B cell (primary cell): ENCODE results near the gene HOTAIR. TPM values are rescaled to one million over a fixed set of nuclear protein-coding genes. Genes with fewer than 3 reads are reported as not detected.

Experiments
- ATAC-seq: fragments of 200-7000 bp; cut with Tn5 transposase; one replicate; pipeline ENCODE4 v1.10.0; 2021; ENCODE audit warnings: low read depth, mild to moderate bottlenecking, moderate number of reproducible peaks, moderate library complexity
- CTCF ChIA-PET: fragments of 350-600 bp; sonication (Branson Sonifier 250); formaldehyde crosslinking; loops from one replicate; lab custom pipeline; 2021; ENCODE audit warnings: antibody characterized with exemption, inconsistent platforms; lab: Charles Lee
- POLR2A ChIA-PET: fragments of 350-600 bp; sonication (Branson Sonifier 250); formaldehyde crosslinking; loops from one replicate; lab custom pipeline; 2021; ENCODE audit warnings: antibody characterized with exemption; lab: Charles Lee
- DNase-seq: peaks from one replicate; pipeline ENCODE4 v3.0.0; 2013
- H2AFZ ChIP-seq: 2 replicates; pipeline ENCODE4 v1.6.1; 2012; ENCODE audit warnings: mild to moderate bottlenecking, low read depth, low read length; ENCODE audit not compliant: insufficient read depth, poor library complexity, severe bottlenecking
- H3K27ac ChIP-seq, 2 donors: 1 replicate in 1 of 2; 2 replicates in 1 of 2; pipeline ENCODE4 v1.5.1; 2012 to 2013; ENCODE audit warnings: low read length in 2 of 2, mild to moderate bottlenecking in 2 of 2, moderate library complexity in 1 of 2
- H3K27me3 ChIP-seq, 4 experiments: fragments of 200-600 bp in 1 of 4; sonication (generic) in 1 of 4; replicated peaks in 1 of 4; 1 replicate in 2 of 4; 2 replicates in 2 of 4; pipeline versions ENCODE4 v1.6.1 to v1.7.0; 2013 to 2016; ENCODE audit warnings: low read length in 3 of 4, mild to moderate bottlenecking in 2 of 4, mixed read lengths in 1 of 4, moderate library complexity in 1 of 4; ENCODE audit not compliant: insufficient read depth in 4 of 4, control insufficient read depth in 3 of 4; ENCODE audit errors: control extremely low read depth in 1 of 4
- H3K36me3 ChIP-seq, 2 experiments: replicated peaks in 1 of 2; 1 replicate in 1 of 2; 2 replicates in 1 of 2; pipeline versions ENCODE4 v1.6.1 to v1.7.1; 2013; ENCODE audit warnings: low read length in 1 of 2; ENCODE audit not compliant: insufficient read depth in 2 of 2, control insufficient read depth in 1 of 2; ENCODE audit errors: control extremely low read depth in 1 of 2, extremely low read depth in 1 of 2
- H3K4me1 ChIP-seq, 2 donors: fragments of 200-600 bp in 1 of 2; sonication (generic) in 1 of 2; 1 replicate in 1 of 2; 2 replicates in 1 of 2; pipeline versions ENCODE4 v1.5.1 to v1.6.1; 2013 to 2017; ENCODE audit warnings: low read length in 2 of 2; ENCODE audit not compliant: control insufficient read depth in 2 of 2, insufficient read depth in 2 of 2
- H3K4me2 ChIP-seq: replicated peaks from 2 replicates; pipeline ENCODE3; 2012; ENCODE audit warnings: mild to moderate bottlenecking, low read depth, low read length; ENCODE audit not compliant: poor library complexity, severe bottlenecking
- H3K4me3 ChIP-seq, 5 experiments: fragments of 200-600 bp in 1 of 5; sonication (generic) in 1 of 5; 1 replicate in 3 of 5; 2 replicates in 2 of 5; pipeline versions ENCODE4 v1.5.1 to v1.7.0; 2011 to 2016; ENCODE audit warnings: low read length in 4 of 5, mild to moderate bottlenecking in 4 of 5, low read depth in 2 of 5, control low read depth in 1 of 5, moderate library complexity in 1 of 5; ENCODE audit not compliant: insufficient read depth in 1 of 5; ENCODE audit errors: control extremely low read depth in 1 of 5, extremely low read depth in 1 of 5
- H3K79me2 ChIP-seq: fragments of 200-600 bp; sonication (generic); one replicate; pipeline ENCODE4 v1.6.0; 2016; ENCODE audit warnings: low read length; ENCODE audit not compliant: control insufficient read depth, insufficient read depth
- H3K9ac ChIP-seq: fragments of 200-600 bp; sonication (generic); 2 replicates; pipeline ENCODE4 v1.6.1; 2017; ENCODE audit warnings: mild to moderate bottlenecking, low read length, moderate library complexity
- H3K9me3 ChIP-seq, 3 donors: one replicate each; pipeline versions ENCODE4 v1.6.1 to v1.7.1; 2013; ENCODE audit warnings: low read length in 2 of 3; ENCODE audit not compliant: control insufficient read depth in 2 of 3, insufficient read depth in 1 of 3; ENCODE audit errors: control extremely low read depth in 1 of 3
- H4K20me1 ChIP-seq: 2 replicates; pipeline ENCODE4 v1.6.0; 2012; ENCODE audit warnings: mild to moderate bottlenecking, low read length; ENCODE audit not compliant: insufficient read depth, control insufficient read depth, poor library complexity, severe bottlenecking
- H3K27ac Mint-ChIP-seq: one replicate; pipeline ENCODE4 v1.8.0; 2021; ENCODE audit warnings: mixed read lengths
- H3K27me3 Mint-ChIP-seq: one replicate; pipeline ENCODE4 v1.8.0; 2021; ENCODE audit warnings: mixed read lengths
- H3K4me1 Mint-ChIP-seq: one replicate; pipeline ENCODE4 v1.8.0; 2021; ENCODE audit warnings: mixed read lengths
- H3K4me3 Mint-ChIP-seq: one replicate; pipeline ENCODE4 v1.8.0; 2021; ENCODE audit warnings: mixed read lengths
- H3K9me3 Mint-ChIP-seq: one replicate; pipeline ENCODE4 v1.8.0; 2022; ENCODE audit warnings: mixed read lengths; ENCODE audit not compliant: insufficient read depth
- EZH2 ChIP-seq: IDR thresholded peaks from 2 replicates; pipeline ENCODE4 v1.6.1; 2012; ENCODE audit warnings: borderline replicate concordance, low read depth, mild to moderate bottlenecking, moderate library complexity, low read length; ENCODE audit not compliant: insufficient read depth, poor library complexity, severe bottlenecking
- WGBS: methylation state at CpG from one replicate; pipeline ENCODE4 v1.1.5; 2013; ENCODE audit warnings: missing lambda C conversion rate; ENCODE audit not compliant: insufficient coverage; 5-methylcytosine and 5-hydroxymethylcytosine counted together
- intact Hi-C: fragments of 100-400 bp; cut with micrococcal nuclease; formaldehyde crosslinking; loops from one replicate; pipeline ENCODE4 v1.10.0; 2022
- polyA plus RNA-seq: library from polyadenylated mRNA; depleted of rRNA; stranded (reverse); fragments of >200 nt; gene quantifications from 2 replicates; pipeline ENCODE4 v1.2.3, GENCODE V29; 2012
- total RNA-seq, 2 donors: library from RNA; stranded (reverse); fragments of 120-200 nt in 1 of 2; gene quantifications; 1 replicate in 1 of 2; 2 replicates in 1 of 2; pipeline versions ENCODE4 v1.2.3 to v1.2.4, GENCODE V29; 2013 to 2022
- TF ChIP-seq, protein P1 (sequence below): fragments of 200-600 bp; IDR thresholded peaks from one replicate; pipeline ENCODE4 v1.8.0; 2022; ENCODE audit warnings: antibody characterized with exemption, mild to moderate bottlenecking

HOTAIR gene
- total and polyA plus RNA-seq, 2 donors (not counting 1 experiment from before 2014, with no cell fraction given), result not detected

- peaks cover 0 to 23% of the 10 kb centered on the region in 2 donors for H3K4me1 ChIP-seq
- intact Hi-C loops, result no loop called here
- H3K4me2 ChIP-seq, result no peak overlapping the region
- H3K4me3 ChIP-seq, result no peak overlapping the region
- H4K20me1 ChIP-seq, result no peaks in the 10 kb centered on the region
- DNase-seq (no peak), ATAC-seq (no peak)
- H3K27ac Mint-ChIP-seq, result no peak overlapping the region
- no peak overlapping the region for H2AFZ ChIP-seq
- no peak for TF ChIP-seq EZH2
- TF ChIP-seq, protein P1, sequence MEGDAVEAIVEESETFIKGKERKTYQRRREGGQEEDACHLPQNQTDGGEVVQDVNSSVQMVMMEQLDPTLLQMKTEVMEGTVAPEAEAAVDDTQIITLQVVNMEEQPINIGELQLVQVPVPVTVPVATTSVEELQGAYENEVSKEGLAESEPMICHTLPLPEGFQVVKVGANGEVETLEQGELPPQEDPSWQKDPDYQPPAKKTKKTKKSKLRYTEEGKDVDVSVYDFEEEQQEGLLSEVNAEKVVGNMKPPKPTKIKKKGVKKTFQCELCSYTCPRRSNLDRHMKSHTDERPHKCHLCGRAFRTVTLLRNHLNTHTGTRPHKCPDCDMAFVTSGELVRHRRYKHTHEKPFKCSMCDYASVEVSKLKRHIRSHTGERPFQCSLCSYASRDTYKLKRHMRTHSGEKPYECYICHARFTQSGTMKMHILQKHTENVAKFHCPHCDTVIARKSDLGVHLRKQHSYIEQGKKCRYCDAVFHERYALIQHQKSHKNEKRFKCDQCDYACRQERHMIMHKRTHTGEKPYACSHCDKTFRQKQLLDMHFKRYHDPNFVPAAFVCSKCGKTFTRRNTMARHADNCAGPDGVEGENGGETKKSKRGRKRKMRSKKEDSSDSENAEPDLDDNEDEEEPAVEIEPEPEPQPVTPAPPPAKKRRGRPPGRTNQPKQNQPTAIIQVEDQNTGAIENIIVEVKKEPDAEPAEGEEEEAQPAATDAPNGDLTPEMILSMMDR, result no peak
- no peak overlapping the region for H3K27ac ChIP-seq
- no peak overlapping the region for H3K4me3 Mint-ChIP-seq
- H3K27me3 Mint-ChIP-seq, result peaks cover 71% of the 10 kb centered on the region
- no peaks in the 10 kb centered on the region for H3K79me2 ChIP-seq
- H3K36me3 ChIP-seq, result no peaks in the 10 kb centered on the region
- peaks cover 0 to 16% (median 0%) of the 10 kb centered on the region in 3 donors for H3K9me3 ChIP-seq
- H3K9me3 Mint-ChIP-seq, result no peaks in the 10 kb centered on the region
- WGBS, result 48% methylated on average over 14 of the region's 17 CpGs
- ChIA-PET CTCF (interaction anchor here (1.2 to 2.1 kb wide), 8 partner anchors 9 to 190 kb away, joined by 3 to 22 read pairs (median 5); partner anchors contain the start of gene HOXC5), POLR2A (interaction anchor here (0.6 kb wide), 1 partner anchor 185 kb away, joined by 5 read pairs; no protein-coding TSS in a partner anchor)
- no peak overlapping the region for H3K9ac ChIP-seq
- peaks cover 0 to 92% (median 79%) of the 10 kb centered on the region in 4 experiments for H3K27me3 ChIP-seq
- H3K4me1 Mint-ChIP-seq, result peaks cover 17% of the 10 kb centered on the region
These were observed 49.4 kb upstream of the HOTAIR start for GRCh38 chr12:54024127-54024526.
